ENCODE measurements around the gene SFTA2.

SFTA2 gene

GRCh38 chr6:30942338-30943060 lies 10.5 kb upstream of the SFTA2 start:
- H3K36me3 ChIP-seq (ENCODE audit: control insufficient read depth, insufficient read depth, low read length), result no peaks in the 10 kb centered on the region
- peaks cover 2% of the 10 kb centered on the region; the same call in 1 of the 2 replicates for H3K27me3 ChIP-seq (replicated peaks; ENCODE audit: control insufficient read depth, insufficient read depth, low read length)
- no peak for DNase-seq (ENCODE audit: extremely low read depth, insufficient read length)
- H3K4me3 ChIP-seq (replicated peaks; ENCODE audit: low read depth, low read length), result no peak overlapping the region
- TF ChIP-seq CTCF (IDR thresholded peaks at IDR 0.05; ENCODE audit: insufficient read depth, low read length, poor library complexity, severe bottlenecking), result peak; percentile 32

DNA sequence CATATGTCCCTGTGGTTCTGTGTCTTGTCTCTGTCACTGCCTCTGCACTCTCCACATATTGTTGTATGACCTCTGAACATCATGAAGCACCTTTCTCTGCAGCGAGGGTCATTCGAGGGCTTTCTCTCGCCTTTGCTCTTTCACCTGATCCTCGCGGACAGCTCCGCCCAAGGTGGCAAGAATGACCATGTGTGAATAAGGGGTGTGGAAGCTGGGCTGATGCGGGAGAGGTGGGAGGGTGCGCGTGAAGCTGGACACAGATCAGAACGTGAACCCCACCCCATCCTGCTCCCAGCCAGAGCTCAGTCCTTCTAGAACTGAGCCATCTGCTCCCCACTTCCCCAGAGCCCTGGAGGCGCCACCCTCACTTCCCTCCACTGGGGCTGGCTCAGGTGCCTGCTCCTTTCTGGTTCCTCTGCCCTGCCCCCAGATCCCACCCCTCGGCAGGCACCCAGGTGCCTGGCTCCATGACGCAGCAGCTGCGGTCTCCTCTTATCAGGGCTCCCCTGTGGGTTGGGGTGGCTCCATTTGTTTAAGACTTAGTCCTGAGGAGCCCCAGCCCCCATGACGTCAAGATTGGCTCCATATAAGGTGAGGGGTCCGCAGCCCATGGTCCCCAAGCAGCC lies 8.5 kb upstream of the SFTA2 start, which contains the start of gene MUCL3:
MUCL3 (plus strand) TSS at position 613 of the 626 bp plus-strand sequence. CDS start 27 bp downstream, outside the sequence.
- Histone ChIP-seq H3K4me3 (replicated peaks; ENCODE audit: low read depth, low read length) (no peak within 1 kb of the TSS), H3K27me3 (replicated peaks; ENCODE audit: control insufficient read depth, insufficient read depth, low read length) (peaks cover 2% of the 10 kb centered on the region; the same call in 1 of the 2 replicates), H3K36me3 (ENCODE audit: control insufficient read depth, insufficient read depth, low read length) (no peaks in the 10 kb centered on the region)
- no peak for TF ChIP-seq CTCF (IDR thresholded peaks at IDR 0.05; ENCODE audit: insufficient read depth, low read length, poor library complexity, severe bottlenecking)
- no peak for DNase-seq (ENCODE audit: extremely low read depth, insufficient read length)

GRCh38 chr6:30939473-30939872 lies 7.5 kb upstream of the SFTA2 start:
- TF ChIP-seq CTCF (IDR thresholded peaks at IDR 0.05; ENCODE audit: insufficient read depth, low read length, poor library complexity, severe bottlenecking), result no peak
- DNase-seq (ENCODE audit: extremely low read depth, insufficient read length), result no peak
- peaks cover 2% of the 10 kb centered on the region; the same call in 1 of the 2 replicates for H3K27me3 ChIP-seq (replicated peaks; ENCODE audit: control insufficient read depth, insufficient read depth, low read length)
- no peak overlapping the region for H3K4me3 ChIP-seq (replicated peaks; ENCODE audit: low read depth, low read length)
- no peaks in the 10 kb centered on the region for H3K36me3 ChIP-seq (ENCODE audit: control insufficient read depth, insufficient read depth, low read length)

GRCh38 chr6:30938730-30939129 lies 6.8 kb upstream of the SFTA2 start:
- TF ChIP-seq CTCF (IDR thresholded peaks at IDR 0.05; ENCODE audit: insufficient read depth, low read length, poor library complexity, severe bottlenecking), result no peak
- Histone ChIP-seq H3K36me3 (ENCODE audit: control insufficient read depth, insufficient read depth, low read length) (no peaks in the 10 kb centered on the region), H3K4me3 (replicated peaks; ENCODE audit: low read depth, low read length) (no peak overlapping the region), H3K27me3 (replicated peaks; ENCODE audit: control insufficient read depth, insufficient read depth, low read length) (peaks cover 2% of the 10 kb centered on the region; the same call in 1 of the 2 replicates)
- DNase-seq (ENCODE audit: extremely low read depth, insufficient read length), result no peak

DNA sequence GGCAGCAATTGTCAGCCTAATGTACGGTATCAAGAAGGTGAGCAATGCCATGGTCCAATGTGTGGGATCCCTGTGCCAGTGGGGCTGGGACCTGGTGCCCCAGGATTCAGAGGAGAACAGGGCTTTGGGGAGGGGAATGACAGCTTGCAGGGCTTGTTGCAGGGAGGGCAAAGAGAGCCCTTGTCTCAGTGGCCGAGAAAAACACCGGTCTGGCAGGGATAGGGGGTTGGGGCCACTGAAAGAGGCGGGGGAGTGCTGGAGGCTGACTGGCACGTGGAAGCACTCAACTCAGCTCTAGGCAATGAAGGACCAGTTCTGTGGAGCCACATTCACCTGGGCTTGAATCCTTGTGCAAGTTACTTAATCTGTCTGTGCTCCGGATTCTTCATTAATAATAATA lies 5.3 kb upstream of the SFTA2 start:
- no peak for DNase-seq (ENCODE audit: extremely low read depth, insufficient read length)
- H3K27me3 ChIP-seq (replicated peaks; ENCODE audit: control insufficient read depth, insufficient read depth, low read length), result peaks cover 2% of the 10 kb centered on the region; the same call in 1 of the 2 replicates

More for the DNA sequence above, 5.3 kb upstream of the SFTA2 start:
- TF ChIP-seq CTCF (IDR thresholded peaks at IDR 0.05; ENCODE audit: insufficient read depth, low read length, poor library complexity, severe bottlenecking), result no peak
- Histone ChIP-seq H3K36me3 (ENCODE audit: control insufficient read depth, insufficient read depth, low read length) (no peaks in the 10 kb centered on the region), H3K4me3 (replicated peaks; ENCODE audit: low read depth, low read length) (no peak overlapping the region)

All from GM06990 (cell line).